ENCODE results near the gene UBN1. TPM values are rescaled to one million over a fixed set of nuclear protein-coding genes. Genes with fewer than 3 reads are reported as not detected.

UBN1 gene
- polyA plus RNA-seq, 3 donors, result 5.3 to 24.5 (median 7.3) TPM

DNA sequence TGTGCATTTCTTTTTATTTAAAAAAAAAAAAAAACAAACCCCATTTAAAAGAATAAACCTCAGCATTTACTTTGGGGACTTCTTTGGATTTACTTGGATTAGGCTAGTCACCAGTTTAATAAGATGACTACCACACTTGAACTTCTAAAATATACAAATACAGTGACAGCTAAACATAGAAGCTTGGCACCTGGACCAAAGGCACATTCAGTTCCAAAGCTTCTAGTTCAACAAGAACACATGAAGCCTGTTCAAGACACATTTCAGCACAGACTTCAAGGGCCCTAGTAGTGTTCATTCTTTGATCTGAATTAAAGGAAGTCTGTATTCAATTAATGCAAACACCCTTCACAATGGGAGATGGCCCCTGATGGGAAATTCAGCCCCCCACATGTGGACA is 33.2 kb upstream of the UBN1 start:
- H3K36me3 Mint-ChIP-seq, result peaks cover 81 to 99% of the 10 kb centered on the region in 2 donors
- H3K4me3 Mint-ChIP-seq, result no peak overlapping the region
- H4K20me1 ChIP-seq (ENCODE audit: insufficient read depth, low read length), result no peaks in the 10 kb centered on the region
- no peak overlapping the region for H2AFZ ChIP-seq (ENCODE audit: insufficient read depth, low read depth, low read length, poor library complexity, severe bottlenecking)
- H3K36me3 ChIP-seq (replicated peaks in 1 of 2; ENCODE audit: control insufficient read depth in 1 of 2, insufficient read depth in 2 of 2, low read length in 2 of 2), result peaks cover 77 to 96% of the 10 kb centered on the region in 2 donors
- DNase-seq, result no peak
- H3K9me3 Mint-ChIP-seq, result peaks cover 0 to 1% (median 0%) of the 10 kb centered on the region in 7 donors
- no peaks in the 10 kb centered on the region for H3K4me1 Mint-ChIP-seq
- peak overlapping the region in 1 of 7 donors; percentile 81 for H3K27ac Mint-ChIP-seq
- H3K4me1 ChIP-seq (ENCODE audit: control insufficient read depth in 1 of 2, insufficient read depth in 2 of 2, low read length in 2 of 2), result no peaks in the 10 kb centered on the region
- no peak overlapping the region for H3K4me2 ChIP-seq (replicated peaks; ENCODE audit: extremely low read depth, low read length, poor library complexity, severe bottlenecking)
- no peaks in the 10 kb centered on the region for H3K79me2 ChIP-seq (ENCODE audit: insufficient read depth, low read length)
- H3K27me3 Mint-ChIP-seq (ENCODE audit: low read depth in 3 of 3), result peaks cover 0 to 2% (median 2%) of the 10 kb centered on the region in 3 donors
- H3K4me3 ChIP-seq (replicated peaks in 1 of 3; ENCODE audit: low read depth in 2 of 3, low read length in 3 of 3), result no peak overlapping the region
- no peak overlapping the region for H3K9ac ChIP-seq (ENCODE audit: insufficient read depth, low read length, poor library complexity, severe bottlenecking)
- H3K27me3 ChIP-seq (ENCODE audit: control insufficient read depth in 2 of 2, insufficient read depth in 2 of 2, low read length in 2 of 2), result no peaks in the 10 kb centered on the region
- intact Hi-C loops (cut with micrococcal nuclease), result no loop called here
- no peak overlapping the region for H3K27ac ChIP-seq (ENCODE audit: low read depth in 1 of 2, low read length in 2 of 2)
- no peaks in the 10 kb centered on the region for H3K9me3 ChIP-seq (replicated peaks in 1 of 2; ENCODE audit: control insufficient read depth in 1 of 2, insufficient read depth in 1 of 2, low read length in 2 of 2)
- no peak for TF ChIP-seq CTCF (IDR thresholded peaks at IDR 0.05)

- Histone ChIP-seq H3K4me3 (replicated peaks in 1 of 3; ENCODE audit: low read depth in 2 of 3, low read length in 3 of 3) (no peak overlapping the region), H3K4me1 (ENCODE audit: control insufficient read depth in 1 of 2, insufficient read depth in 2 of 2, low read length in 2 of 2) (no peaks in the 10 kb centered on the region), H3K9me3 (replicated peaks in 1 of 2; ENCODE audit: control insufficient read depth in 1 of 2, insufficient read depth in 1 of 2, low read length in 2 of 2) (no peaks in the 10 kb centered on the region), H3K79me2 (ENCODE audit: insufficient read depth, low read length) (no peaks in the 10 kb centered on the region), H3K4me2 (replicated peaks; ENCODE audit: extremely low read depth, low read length, poor library complexity, severe bottlenecking) (no peak overlapping the region), H3K36me3 (replicated peaks in 1 of 2; ENCODE audit: control insufficient read depth in 1 of 2, insufficient read depth in 2 of 2, low read length in 2 of 2) (peaks cover 79 to 96% of the 10 kb centered on the region in 2 donors), H2AFZ (ENCODE audit: insufficient read depth, low read depth, low read length, poor library complexity, severe bottlenecking) (no peak overlapping the region), H4K20me1 (ENCODE audit: insufficient read depth, low read length) (no peaks in the 10 kb centered on the region), H3K9ac (ENCODE audit: insufficient read depth, low read length, poor library complexity, severe bottlenecking) (no peak overlapping the region), H3K27me3 (ENCODE audit: control insufficient read depth in 2 of 2, insufficient read depth in 2 of 2, low read length in 2 of 2) (no peaks in the 10 kb centered on the region), H3K27ac (ENCODE audit: low read depth in 1 of 2, low read length in 2 of 2) (no peak overlapping the region)
- Mint-ChIP-seq H3K36me3 (peaks cover 84 to 99% of the 10 kb centered on the region in 2 donors), H3K4me3 (no peak overlapping the region), H3K27me3 (ENCODE audit: low read depth in 3 of 3) (peaks cover 0 to 2% (median 2%) of the 10 kb centered on the region in 3 donors), H3K9me3 (peaks cover 0 to 1% (median 0%) of the 10 kb centered on the region in 7 donors), H3K27ac (peak overlapping the region in 3 of 7 donors; percentile 13 to 81 (median 25)), H3K4me1 (no peaks in the 10 kb centered on the region)
- DNase-seq, result no peak
- intact Hi-C loops (cut with micrococcal nuclease), result no loop called here
- no peak for TF ChIP-seq CTCF (IDR thresholded peaks at IDR 0.05)
- WGBS (ENCODE audit: insufficient coverage), result 94% methylated on average over 10 of the region's 16 CpGs
Measured at GRCh38 chr16:4814542-4815173, 32.6 kb upstream of the UBN1 start.
